Activated T-cell treated with anti-CD3 and anti-CD28 coated beads, Interleukin-2, amount 50 U/mL, for 72 hours (primary cell): ENCODE data around the gene BMPR1B. TPM values are rescaled to one million over a fixed set of nuclear protein-coding genes. Genes with fewer than 3 reads are reported as not detected.

ENCODE experiments used
- ATAC-seq, 2 donors: fragments of 150-1000 bp; cut with Tn5 transposase; replicated peaks in 1 of 2; 2 replicates each; pipeline ENCODE4 v1.10.0; 2021; ENCODE audit warnings: moderate library complexity in 2 of 2, mild to moderate bottlenecking in 1 of 2
- DNase-seq, 2 donors: peaks; one replicate each; pipeline ENCODE4 v3.0.0; 2021 to 2022; ENCODE audit warnings: mixed read lengths in 1 of 2
- H3K27ac Mint-ChIP-seq: one replicate; pipeline ENCODE4 v1.8.0; 2022; ENCODE audit warnings: mild to moderate bottlenecking, moderate library complexity, mixed read lengths
- H3K27me3 Mint-ChIP-seq: one replicate; pipeline ENCODE4 v1.8.0; 2022; ENCODE audit warnings: low read depth, mixed read lengths
- H3K36me3 Mint-ChIP-seq, 2 donors: one replicate each; pipeline ENCODE4 v1.8.0; 2022; ENCODE audit warnings: mixed read lengths in 2 of 2, mild to moderate bottlenecking in 1 of 2; ENCODE audit not compliant: insufficient read depth in 2 of 2
- H3K4me1 Mint-ChIP-seq: one replicate; pipeline ENCODE4 v1.8.0; 2022; ENCODE audit warnings: low read depth, mixed read lengths
- H3K4me3 Mint-ChIP-seq, 2 donors: one replicate each; pipeline ENCODE4 v1.8.0; 2022; ENCODE audit warnings: mild to moderate bottlenecking in 2 of 2, mixed read lengths in 2 of 2, moderate library complexity in 2 of 2
- H3K9me3 Mint-ChIP-seq, 2 donors: one replicate each; pipeline ENCODE4 v1.8.0; 2022; ENCODE audit warnings: mixed read lengths in 2 of 2
- total RNA-seq, 2 donors: library from RNA; stranded (reverse); gene quantifications; one replicate each; pipeline ENCODE4 v1.2.3, GENCODE V29; 2022

The BMPR1B gene
- total RNA-seq, 2 donors from 2014 or later = not detected

GRCh38 chr4:95018785-95019184 lies 261.0 kb downstream of the BMPR1B start:
- H3K27ac Mint-ChIP-seq = no peak overlapping the region
- H3K4me3 Mint-ChIP-seq = no peak overlapping the region
- ATAC-seq (no peak), DNase-seq (no peak)
- no peaks in the 10 kb centered on the region for H3K9me3 Mint-ChIP-seq
- H3K36me3 Mint-ChIP-seq = no peaks in the 10 kb centered on the region
- H3K27me3 Mint-ChIP-seq = no peaks in the 10 kb centered on the region
- H3K4me1 Mint-ChIP-seq = no peaks in the 10 kb centered on the region

GRCh38 chr4:95020521-95020920 lies 262.8 kb downstream of the BMPR1B start:
- Mint-ChIP-seq H3K4me3 (no peak overlapping the region), H3K27ac (no peak overlapping the region), H3K9me3 (no peaks in the 10 kb centered on the region), H3K4me1 (no peaks in the 10 kb centered on the region), H3K27me3 (no peaks in the 10 kb centered on the region), H3K36me3 (no peaks in the 10 kb centered on the region)
- DNase-seq (no peak), ATAC-seq (no peak)

GRCh38 chr4:95021099-95021498 lies 263.3 kb downstream of the BMPR1B start:
- no peak for DNase-seq
- no peaks in the 10 kb centered on the region for H3K27me3 Mint-ChIP-seq
- H3K4me1 Mint-ChIP-seq = no peaks in the 10 kb centered on the region
- H3K36me3 Mint-ChIP-seq = no peaks in the 10 kb centered on the region
- ATAC-seq = no peak
- H3K9me3 Mint-ChIP-seq = no peaks in the 10 kb centered on the region
- H3K4me3 Mint-ChIP-seq = no peak overlapping the region
- H3K27ac Mint-ChIP-seq = no peak overlapping the region

- DNase-seq (no peak), ATAC-seq (no peak)
- Mint-ChIP-seq H3K4me1 (no peaks in the 10 kb centered on the region), H3K27me3 (no peaks in the 10 kb centered on the region), H3K4me3 (no peak overlapping the region), H3K36me3 (no peaks in the 10 kb centered on the region), H3K27ac (no peak overlapping the region), H3K9me3 (no peaks in the 10 kb centered on the region)
These were observed 265.4 kb downstream of the BMPR1B start for GRCh38 chr4:95023110-95023509.

GRCh38 chr4:95027905-95028618 lies 270.3 kb downstream of the BMPR1B start:
- no peak for ATAC-seq
- H3K4me1 Mint-ChIP-seq = no peaks in the 10 kb centered on the region

GRCh38 chr4:95038791-95039190 lies 281.0 kb downstream of the BMPR1B start:
- Mint-ChIP-seq H3K4me3 (no peak overlapping the region), H3K36me3 (peaks cover 0 to 2% of the 10 kb centered on the region in 2 donors), H3K9me3 (peaks cover 4 to 6% of the 10 kb centered on the region in 2 donors), H3K4me1 (no peaks in the 10 kb centered on the region), H3K27ac (no peak overlapping the region), H3K27me3 (no peaks in the 10 kb centered on the region)
- DNase-seq (no peak), ATAC-seq (no peak)

More at GRCh38 chr4:95027905-95028618, 270.3 kb downstream of the BMPR1B start:
- DNase-seq = no peak
- Mint-ChIP-seq H3K9me3 (peaks cover 3 to 7% of the 10 kb centered on the region in 2 donors), H3K27ac (no peak overlapping the region), H3K4me3 (no peak overlapping the region), H3K27me3 (no peaks in the 10 kb centered on the region), H3K36me3 (peaks cover 0 to 2% of the 10 kb centered on the region in 2 donors)

GRCh38 chr4:95044324-95044837 lies 286.6 kb downstream of the BMPR1B start:
- DNase-seq (no peak), ATAC-seq (no peak)
- no peaks in the 10 kb centered on the region for H3K36me3 Mint-ChIP-seq
- H3K4me3 Mint-ChIP-seq = no peak overlapping the region
- no peaks in the 10 kb centered on the region for H3K4me1 Mint-ChIP-seq
- H3K27me3 Mint-ChIP-seq = no peaks in the 10 kb centered on the region
- H3K27ac Mint-ChIP-seq = no peak overlapping the region
- no peaks in the 10 kb centered on the region for H3K9me3 Mint-ChIP-seq

GRCh38 chr4:95045429-95045828 lies 287.7 kb downstream of the BMPR1B start:
- Mint-ChIP-seq H3K9me3 (no peaks in the 10 kb centered on the region), H3K27ac (no peak overlapping the region), H3K36me3 (no peaks in the 10 kb centered on the region), H3K4me1 (no peaks in the 10 kb centered on the region), H3K27me3 (no peaks in the 10 kb centered on the region), H3K4me3 (no peak overlapping the region)
- DNase-seq (no peak), ATAC-seq (no peak)

- Mint-ChIP-seq H3K27me3 (no peaks in the 10 kb centered on the region), H3K9me3 (no peaks in the 10 kb centered on the region), H3K27ac (no peak overlapping the region), H3K4me3 (no peak overlapping the region), H3K4me1 (no peaks in the 10 kb centered on the region), H3K36me3 (no peaks in the 10 kb centered on the region)
- DNase-seq (no peak), ATAC-seq (no peak)
These were observed 290.5 kb downstream of the BMPR1B start for GRCh38 chr4:95048296-95048695.

- Mint-ChIP-seq H3K27ac (no peak overlapping the region), H3K9me3 (no peaks in the 10 kb centered on the region), H3K36me3 (no peaks in the 10 kb centered on the region), H3K4me3 (no peak overlapping the region), H3K4me1 (no peaks in the 10 kb centered on the region), H3K27me3 (no peaks in the 10 kb centered on the region)
- DNase-seq (no peak), ATAC-seq (no peak)
These were observed 291.9 kb downstream of the BMPR1B start for GRCh38 chr4:95049551-95050233.

- DNase-seq = no peak
- H3K27me3 Mint-ChIP-seq = no peaks in the 10 kb centered on the region
- H3K27ac Mint-ChIP-seq = no peak overlapping the region
- H3K36me3 Mint-ChIP-seq = no peaks in the 10 kb centered on the region
- no peak for ATAC-seq
- no peaks in the 10 kb centered on the region for H3K9me3 Mint-ChIP-seq
- no peak overlapping the region for H3K4me3 Mint-ChIP-seq
- H3K4me1 Mint-ChIP-seq = no peaks in the 10 kb centered on the region
These were observed 293.4 kb downstream of the BMPR1B start for GRCh38 chr4:95050980-95051701.

GRCh38 chr4:95051702-95052020 lies 293.9 kb downstream of the BMPR1B start:
- H3K27me3 Mint-ChIP-seq = no peaks in the 10 kb centered on the region
- no peaks in the 10 kb centered on the region for H3K36me3 Mint-ChIP-seq
- no peaks in the 10 kb centered on the region for H3K9me3 Mint-ChIP-seq
- no peak overlapping the region for H3K4me3 Mint-ChIP-seq
- H3K4me1 Mint-ChIP-seq = no peaks in the 10 kb centered on the region
- H3K27ac Mint-ChIP-seq = no peak overlapping the region
- DNase-seq (no peak), ATAC-seq (no peak)

- Mint-ChIP-seq H3K9me3 (no peaks in the 10 kb centered on the region), H3K27ac (no peak overlapping the region), H3K27me3 (no peaks in the 10 kb centered on the region), H3K4me3 (no peak overlapping the region), H3K36me3 (no peaks in the 10 kb centered on the region), H3K4me1 (no peaks in the 10 kb centered on the region)
- DNase-seq (no peak), ATAC-seq (no peak)
These were observed 301.2 kb downstream of the BMPR1B start for GRCh38 chr4:95058991-95059390.
